Fibroblast of mammary gland (primary cell): Measurements from ENCODE around the gene DPH3.
A peak's percentile ranks its signal among the peaks of the same experiment; 100 is the strongest.

Experiments
- DNase-seq: peaks from one replicate; pipeline ENCODE4 v3.0.0-alpha.2; 2010; ENCODE audit warnings: low read depth
- H3K4me3 ChIP-seq: 2 replicates; pipeline ENCODE4 v1.5.1; 2011; ENCODE audit warnings: low read depth, mild to moderate bottlenecking, low read length, moderate library complexity; ENCODE audit not compliant: control insufficient read depth
- CTCF ChIP-seq: conservative IDR thresholded peaks from 2 replicates; pipeline ENCODE4 v1.5.1; 2011; ENCODE audit warnings: low read depth, low read length, inconsistent platforms; ENCODE audit not compliant: control insufficient read depth, insufficient read depth

Gene DPH3

DNA sequence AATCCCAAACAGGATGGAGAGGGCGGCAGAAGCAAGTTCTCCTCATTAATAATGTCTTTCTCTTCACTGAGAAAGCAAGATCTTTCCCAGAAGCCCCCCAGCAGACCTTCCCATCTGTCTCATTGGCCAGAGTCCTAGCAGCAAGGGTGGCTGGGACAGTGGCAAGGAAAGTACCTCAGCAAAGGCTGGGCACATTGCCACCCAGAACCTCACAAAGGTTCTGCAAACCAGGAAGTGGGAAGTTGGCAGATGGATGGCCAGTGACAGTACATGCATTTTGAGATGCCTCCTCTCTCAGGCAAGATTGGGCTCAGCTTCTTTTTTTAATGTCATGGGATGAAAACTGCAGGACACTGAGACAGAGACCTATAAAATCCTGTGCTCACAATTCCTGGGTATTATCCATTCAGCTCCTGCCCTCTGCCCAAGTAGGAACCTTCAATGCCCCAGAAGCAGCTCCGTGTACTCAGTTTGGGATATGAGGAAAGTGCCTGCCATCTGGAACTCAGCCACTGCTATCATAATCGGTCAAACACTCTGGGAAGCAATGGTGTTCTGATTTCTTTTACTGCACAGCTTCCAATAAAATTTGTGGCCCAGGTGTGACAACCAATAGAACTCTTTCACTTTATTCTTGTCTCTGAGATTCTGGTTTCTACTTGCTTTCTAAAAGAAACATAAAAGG, 25.5 kb downstream of the DPH3 start:
- no peak overlapping the region for H3K4me3 ChIP-seq
- DNase-seq, result peak; percentile 37
- no peak for TF ChIP-seq CTCF

DNA sequence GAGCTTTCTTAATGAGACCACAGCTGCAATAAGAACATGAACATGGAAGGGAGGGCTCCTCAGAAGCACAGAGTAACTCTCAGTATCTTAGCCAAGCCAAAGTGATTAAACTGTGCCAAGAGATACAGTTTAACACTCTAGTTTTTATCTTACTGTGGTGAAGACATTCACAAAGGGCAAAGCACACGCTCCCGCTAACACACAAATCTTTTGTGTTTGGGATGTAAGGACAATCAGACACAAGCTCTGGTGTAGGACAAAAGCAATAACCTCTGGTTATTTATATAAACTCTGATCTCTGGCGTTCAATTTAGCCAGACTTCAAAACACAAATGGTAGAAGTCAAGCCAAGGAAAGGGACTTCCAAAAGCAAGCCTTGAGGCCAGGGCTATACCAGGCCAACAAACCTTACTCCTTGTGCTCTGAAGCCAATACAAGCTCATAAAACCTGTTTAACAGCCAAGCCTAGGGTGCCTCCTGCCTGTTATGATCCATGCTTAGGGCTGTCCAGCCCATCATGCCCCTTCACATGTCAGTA, 27.8 kb downstream of the DPH3 start:
- no peak for TF ChIP-seq CTCF
- H3K4me3 ChIP-seq, result no peak overlapping the region
- no peak for DNase-seq

GRCh38 chr3:16236030-16236639, 28.6 kb downstream of the DPH3 start:
- TF ChIP-seq CTCF, result no peak
- H3K4me3 ChIP-seq, result no peak overlapping the region
- no peak for DNase-seq

DNA sequence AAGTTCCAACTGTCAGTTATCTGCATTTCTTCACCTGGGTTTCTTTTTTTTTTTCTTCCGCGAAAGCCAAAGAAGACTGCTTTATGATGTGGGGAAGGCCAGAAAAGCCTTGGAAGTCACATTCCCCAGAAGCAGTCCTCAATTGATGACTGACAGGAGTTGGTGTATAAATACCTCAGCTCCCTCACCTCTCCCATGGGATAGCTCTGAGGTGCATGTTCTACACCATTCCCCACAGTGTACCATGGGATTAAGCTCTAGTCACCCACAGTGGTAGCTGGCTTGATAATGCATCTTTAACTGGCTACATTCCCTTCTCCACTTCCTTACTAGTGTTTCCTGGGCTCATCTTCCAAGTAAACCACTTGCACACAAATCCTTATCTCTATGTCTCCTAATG, 30.5 kb downstream of the DPH3 start:
- no peak overlapping the region for H3K4me3 ChIP-seq
- DNase-seq, result no peak
- TF ChIP-seq CTCF, result no peak

GRCh38 chr3:16233806-16234205, 30.9 kb downstream of the DPH3 start:
- no peak overlapping the region for H3K4me3 ChIP-seq
- TF ChIP-seq CTCF, result no peak
- no peak for DNase-seq

DNA sequence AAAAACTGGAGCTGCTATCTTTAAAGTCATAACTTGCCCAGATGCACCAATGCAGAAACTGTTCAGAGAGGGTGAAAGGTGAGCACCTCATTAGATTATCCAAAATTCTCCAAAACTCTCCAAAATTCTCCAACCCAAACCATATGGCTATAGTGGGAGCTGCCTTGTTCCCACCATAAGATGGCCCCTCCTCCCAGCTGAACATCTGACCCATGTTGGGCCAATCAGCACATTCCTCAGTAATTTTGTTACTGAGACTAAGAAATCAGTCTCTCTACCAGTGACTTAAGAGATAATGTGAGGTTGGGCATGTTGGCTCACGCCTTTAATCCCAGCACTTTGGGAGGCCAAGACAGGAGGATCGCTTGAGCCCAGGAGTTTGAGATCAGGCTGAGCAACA, 32.8 kb downstream of the DPH3 start:
- H3K4me3 ChIP-seq, result no peak overlapping the region
- DNase-seq, result no peak
- no peak for TF ChIP-seq CTCF
